Suprapubic skin (tissue), 4 donors: ENCODE results near the gene ERO1B.

Experiments
- CTCF ChIP-seq, 2 donors: fragments of 200-600 bp in 1 of 2; fragments of 450-650 bp in 1 of 2; sonication (generic) in 1 of 2; IDR thresholded peaks; one replicate each; pipeline ENCODE4 v1.5.1; 2016 to 2019; ENCODE audit warnings: antibody characterized with exemption in 2 of 2, mild to moderate bottlenecking in 1 of 2, moderate library complexity in 1 of 2
- POLR2A ChIP-seq, 2 donors: fragments of 450-650 bp; IDR thresholded peaks; one replicate each; pipeline ENCODE4 v1.6.1; 2017; ENCODE audit warnings: antibody characterized with exemption in 2 of 2, mild to moderate bottlenecking in 2 of 2, moderate library complexity in 2 of 2
- POLR2AphosphoS5 ChIP-seq, 3 donors: sonication (generic); formaldehyde crosslinking; IDR thresholded peaks; one replicate each; pipeline ENCODE4 v1.6.1; 2017; ENCODE audit warnings: antibody characterized with exemption in 3 of 3

GRCh38 chr1:236288620-236288976 lies 6.8 kb upstream of the ERO1B start:
- no peak for TF ChIP-seq CTCF (IDR thresholded peaks at IDR 0.05)
- TF ChIP-seq POLR2AphosphoS5 (IDR thresholded peaks at IDR 0.05) = no peak
- TF ChIP-seq POLR2A (IDR thresholded peaks at IDR 0.05) = no peak
